Astrocyte of the cerebellum (primary cell): ENCODE measurements around the gene TMEM212.

Experiments used
- DNase-seq: peaks from one replicate; pipeline ENCODE4 v3.0.0-alpha.2; 2011; ENCODE audit warnings: low read depth
- H3K4me3 ChIP-seq: 2 replicates; pipeline ENCODE4 v1.5.1; 2011; ENCODE audit warnings: mild to moderate bottlenecking, low read depth, low read length, moderate library complexity
- in situ Hi-C: cut with HindIII; loops from 2 replicates; pipeline ENCODE4 v1.10.0; 2017; ENCODE audit warnings: low sequenced_read_pairs
- TF ChIP-seq, protein P1 (sequence below): IDR thresholded peaks from 2 replicates; pipeline ENCODE4 v1.5.1; 2012; ENCODE audit warnings: low read length, low read depth, moderate library complexity, mild to moderate bottlenecking; ENCODE audit errors: missing control alignments

TMEM212 gene

DNA sequence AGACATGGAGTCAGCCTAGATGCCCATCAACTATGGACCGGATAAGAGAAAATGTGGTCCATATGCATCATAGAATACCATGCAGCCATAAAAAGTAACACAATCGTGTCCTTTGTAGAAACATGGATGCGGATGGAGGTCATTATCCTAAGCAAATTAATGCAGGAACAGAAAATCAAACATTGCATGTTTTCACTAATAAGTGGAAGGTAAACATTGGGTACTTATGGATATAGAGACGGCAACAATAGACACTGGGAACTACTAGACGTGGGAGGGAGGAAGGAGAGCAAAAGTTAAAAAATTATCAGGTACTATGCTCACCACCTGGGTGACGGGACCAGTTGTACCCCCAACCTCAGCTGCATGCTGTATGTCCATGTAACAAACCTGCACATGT, 35.3 kb upstream of the TMEM212 start:
- TF ChIP-seq, protein P1, sequence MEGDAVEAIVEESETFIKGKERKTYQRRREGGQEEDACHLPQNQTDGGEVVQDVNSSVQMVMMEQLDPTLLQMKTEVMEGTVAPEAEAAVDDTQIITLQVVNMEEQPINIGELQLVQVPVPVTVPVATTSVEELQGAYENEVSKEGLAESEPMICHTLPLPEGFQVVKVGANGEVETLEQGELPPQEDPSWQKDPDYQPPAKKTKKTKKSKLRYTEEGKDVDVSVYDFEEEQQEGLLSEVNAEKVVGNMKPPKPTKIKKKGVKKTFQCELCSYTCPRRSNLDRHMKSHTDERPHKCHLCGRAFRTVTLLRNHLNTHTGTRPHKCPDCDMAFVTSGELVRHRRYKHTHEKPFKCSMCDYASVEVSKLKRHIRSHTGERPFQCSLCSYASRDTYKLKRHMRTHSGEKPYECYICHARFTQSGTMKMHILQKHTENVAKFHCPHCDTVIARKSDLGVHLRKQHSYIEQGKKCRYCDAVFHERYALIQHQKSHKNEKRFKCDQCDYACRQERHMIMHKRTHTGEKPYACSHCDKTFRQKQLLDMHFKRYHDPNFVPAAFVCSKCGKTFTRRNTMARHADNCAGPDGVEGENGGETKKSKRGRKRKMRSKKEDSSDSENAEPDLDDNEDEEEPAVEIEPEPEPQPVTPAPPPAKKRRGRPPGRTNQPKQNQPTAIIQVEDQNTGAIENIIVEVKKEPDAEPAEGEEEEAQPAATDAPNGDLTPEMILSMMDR: no peak
- no peak overlapping the region for H3K4me3 ChIP-seq
- DNase-seq: no peak
- in situ Hi-C loops: no loop called here

DNA sequence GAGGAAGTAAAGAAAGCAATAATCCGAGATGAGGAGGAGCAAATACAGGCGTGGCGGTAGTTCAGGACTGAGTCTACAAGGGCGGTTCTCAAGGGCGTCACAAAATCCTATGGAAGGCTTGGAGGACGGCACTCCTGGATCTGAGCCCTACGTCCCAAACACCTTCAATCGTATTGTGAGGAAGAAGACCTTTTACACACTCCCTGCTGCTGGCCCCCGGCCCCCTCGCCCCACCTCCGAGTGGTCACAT, 33.6 kb upstream of the TMEM212 start:
- no peak for DNase-seq
- peak overlapping the region; percentile 59 for H3K4me3 ChIP-seq
- TF ChIP-seq, protein P1: no peak
- in situ Hi-C loops: no loop called here

GRCh38 chr3:171809861-171810628, 33.1 kb upstream of the TMEM212 start, which contains the start of gene PLD1:
PLD1 (minus strand) TSS chr3:171810483; CDS start chr3:171738051, 72,432 bp downstream.
- no peak for DNase-seq
- peak within 1 kb of the TSS; percentile 59 for H3K4me3 ChIP-seq
- TF ChIP-seq, protein P1: no peak
- in situ Hi-C loops: no loop called here

- TF ChIP-seq, protein P1: no peak
- no peak for DNase-seq
- peak overlapping the region; percentile 59 for H3K4me3 ChIP-seq
- in situ Hi-C loops: no loop called here
Observed at GRCh38 chr3:171810629-171811294, 32.4 kb upstream of the TMEM212 start.

GRCh38 chr3:171811295-171811912, 31.7 kb upstream of the TMEM212 start:
- no peak for DNase-seq
- in situ Hi-C loops: no loop called here
- TF ChIP-seq, protein P1: no peak
- H3K4me3 ChIP-seq: no peak overlapping the region

DNA sequence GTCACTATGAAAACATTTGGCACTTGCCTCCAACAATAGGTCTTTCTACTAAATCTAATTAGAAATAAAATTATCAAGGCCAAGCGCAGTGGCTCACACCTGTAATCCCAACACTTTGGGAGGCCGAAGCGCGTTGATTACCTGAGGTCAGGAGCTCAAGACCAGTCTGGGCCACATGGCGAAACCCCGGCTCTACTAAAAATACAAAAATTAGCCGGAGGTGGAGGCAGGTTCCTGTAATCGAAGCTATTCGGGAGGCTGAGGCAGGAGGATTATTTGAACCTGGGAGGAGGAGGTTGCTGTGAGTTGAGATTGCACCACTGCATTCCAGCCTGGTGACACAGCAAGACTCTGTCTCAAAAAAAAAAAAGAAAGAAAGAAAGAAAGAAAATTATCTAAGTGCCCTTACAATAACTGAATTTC, 31.2 kb upstream of the TMEM212 start:
- no peak overlapping the region for H3K4me3 ChIP-seq
- TF ChIP-seq, protein P1: no peak
- in situ Hi-C loops: no loop called here
- DNase-seq: no peak
